GM19452 (cell line): ENCODE measurements around the gene EPPIN.

Source experiments
- ATAC-seq: cut with Tn5 transposase; IDR thresholded peaks from one replicate; pipeline ENCODE4 v1.9.1; 2021; ENCODE audit not compliant: unreplicated experiment

EPPIN gene

GRCh38 chr20:45539382-45539781, 7.8 kb downstream of the EPPIN start, which contains the start of gene WFDC6:
TSS of gene WFDC6 (minus strand) at chr20:45539482. CDS start at chr20:45539407, 75 bp downstream.
- ATAC-seq: no peak

DNA sequence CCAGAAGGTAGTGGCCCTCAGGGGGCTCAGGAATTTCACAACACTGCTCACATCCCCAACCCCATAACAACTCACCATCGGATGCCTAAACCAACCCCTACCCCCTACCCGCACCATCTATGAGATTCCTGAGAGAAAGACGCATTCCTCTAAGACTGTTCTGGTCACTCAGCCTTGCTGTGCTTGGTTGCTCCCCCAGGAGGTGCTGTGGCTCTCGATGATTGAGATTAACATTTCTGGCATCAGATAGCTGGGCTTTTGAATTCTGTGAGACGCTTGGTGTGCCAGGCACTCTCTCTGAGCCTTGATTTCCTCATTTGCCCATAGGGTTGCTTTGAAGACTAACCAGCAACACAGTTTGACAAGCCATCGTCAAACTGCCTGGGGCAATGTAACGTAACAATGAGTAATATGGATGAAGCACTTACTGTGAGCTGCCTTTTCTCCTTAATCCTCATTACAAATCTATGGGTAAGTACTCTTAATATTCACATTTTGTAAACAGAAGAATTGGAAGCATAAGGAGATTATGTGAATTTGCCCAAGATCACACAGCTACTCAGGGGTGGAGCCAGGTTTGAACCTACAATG, 8.9 kb downstream of the EPPIN start:
- no peak for ATAC-seq

DNA sequence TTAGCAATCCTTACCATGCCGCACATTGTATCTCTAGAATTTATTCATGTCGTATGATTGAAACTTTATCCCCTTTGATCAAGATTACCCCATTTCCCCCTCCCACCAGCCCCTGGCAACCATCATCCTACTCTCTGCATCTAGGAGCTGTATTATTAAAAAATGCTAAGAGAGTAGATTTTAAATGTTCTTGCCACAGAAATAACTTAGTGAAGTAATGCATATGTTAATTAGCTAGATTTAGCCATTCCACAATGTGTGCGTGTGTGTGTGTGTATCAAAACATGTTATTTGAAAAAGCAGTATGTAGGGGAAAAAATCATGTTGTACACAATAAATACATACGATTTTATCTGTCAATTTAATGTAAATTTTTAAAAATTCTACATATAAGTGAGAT, 19.9 kb downstream of the EPPIN start:
- ATAC-seq: no peak

- ATAC-seq: no peak
Observed at GRCh38 chr20:45523821-45524220, 23.4 kb downstream of the EPPIN start.

DNA sequence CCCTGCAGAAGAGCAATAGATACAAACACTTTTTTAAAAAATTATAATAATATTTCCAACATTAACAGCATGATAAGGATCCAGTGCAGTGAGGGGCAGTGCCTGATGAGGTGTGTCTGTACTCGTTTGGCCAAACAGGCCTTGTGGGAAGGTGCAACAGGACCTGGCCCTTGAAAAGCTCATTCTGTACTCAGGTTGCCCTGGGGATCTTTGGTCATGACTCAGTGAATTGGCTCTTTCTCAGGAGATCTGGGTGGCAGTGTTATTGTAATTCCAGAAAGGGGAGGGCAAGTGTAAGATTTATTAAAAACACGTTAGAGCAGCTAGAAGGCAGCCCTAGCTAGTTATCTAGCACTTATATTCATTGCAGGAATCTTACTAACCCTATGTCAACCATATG, 28.9 kb downstream of the EPPIN start:
- ATAC-seq: no peak

- no peak for ATAC-seq
Observed at GRCh38 chr20:45515147-45515913, 31.9 kb downstream of the EPPIN start, which contains the start of gene SPINT3. TSS of gene SPINT3 (minus strand) at chr20:45515622. CDS start at chr20:45515608, 14 bp downstream.

DNA sequence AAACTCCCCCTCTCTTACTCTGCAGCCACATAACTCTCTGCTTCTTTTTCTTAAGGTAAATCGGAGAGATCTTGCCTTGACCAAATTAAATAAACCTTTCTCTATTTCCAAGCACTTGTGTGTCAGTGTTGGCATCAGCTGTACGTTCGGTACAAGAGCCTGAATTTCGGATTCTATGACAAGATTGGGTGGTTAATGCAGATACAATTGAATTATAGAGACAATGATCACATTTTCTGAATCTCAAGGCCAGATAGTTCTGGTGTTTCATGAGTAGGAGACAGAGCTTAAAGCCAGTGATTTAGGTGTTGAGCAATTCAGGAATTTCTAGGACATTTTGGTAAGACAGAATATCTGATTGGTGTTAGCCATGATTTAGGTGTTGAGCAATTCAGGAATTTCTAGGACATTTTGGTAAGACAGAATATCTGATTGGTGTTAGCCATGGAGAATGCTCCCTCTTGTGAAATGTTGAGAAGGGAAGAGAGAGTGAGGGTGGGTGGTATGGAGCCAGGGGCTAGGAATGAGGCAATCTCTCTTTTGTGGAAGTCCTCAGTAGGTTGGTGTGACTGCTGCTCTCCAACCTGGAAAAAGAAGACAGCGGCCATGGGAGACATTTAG, 36.8 kb downstream of the EPPIN start:
- no peak for ATAC-seq

DNA sequence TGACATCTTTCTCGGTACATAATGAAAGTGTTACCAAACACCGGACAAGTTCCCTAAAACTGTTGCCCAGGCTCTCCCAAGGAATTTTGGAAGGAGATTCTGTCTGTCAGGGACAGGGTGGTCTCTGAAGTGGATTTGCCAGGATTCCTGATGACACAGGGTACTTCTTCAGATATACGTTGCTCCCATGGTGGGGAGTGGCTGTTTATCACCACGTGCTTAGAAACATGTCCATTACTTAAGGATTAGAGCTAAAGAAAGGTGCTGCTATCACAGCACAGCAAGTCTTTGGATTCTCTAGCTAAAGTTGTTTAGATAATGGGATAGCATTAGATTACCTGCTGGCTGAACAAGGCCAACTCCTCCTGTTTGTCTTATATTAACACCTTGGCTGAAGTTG, 38.1 kb downstream of the EPPIN start:
- ATAC-seq: no peak

DNA sequence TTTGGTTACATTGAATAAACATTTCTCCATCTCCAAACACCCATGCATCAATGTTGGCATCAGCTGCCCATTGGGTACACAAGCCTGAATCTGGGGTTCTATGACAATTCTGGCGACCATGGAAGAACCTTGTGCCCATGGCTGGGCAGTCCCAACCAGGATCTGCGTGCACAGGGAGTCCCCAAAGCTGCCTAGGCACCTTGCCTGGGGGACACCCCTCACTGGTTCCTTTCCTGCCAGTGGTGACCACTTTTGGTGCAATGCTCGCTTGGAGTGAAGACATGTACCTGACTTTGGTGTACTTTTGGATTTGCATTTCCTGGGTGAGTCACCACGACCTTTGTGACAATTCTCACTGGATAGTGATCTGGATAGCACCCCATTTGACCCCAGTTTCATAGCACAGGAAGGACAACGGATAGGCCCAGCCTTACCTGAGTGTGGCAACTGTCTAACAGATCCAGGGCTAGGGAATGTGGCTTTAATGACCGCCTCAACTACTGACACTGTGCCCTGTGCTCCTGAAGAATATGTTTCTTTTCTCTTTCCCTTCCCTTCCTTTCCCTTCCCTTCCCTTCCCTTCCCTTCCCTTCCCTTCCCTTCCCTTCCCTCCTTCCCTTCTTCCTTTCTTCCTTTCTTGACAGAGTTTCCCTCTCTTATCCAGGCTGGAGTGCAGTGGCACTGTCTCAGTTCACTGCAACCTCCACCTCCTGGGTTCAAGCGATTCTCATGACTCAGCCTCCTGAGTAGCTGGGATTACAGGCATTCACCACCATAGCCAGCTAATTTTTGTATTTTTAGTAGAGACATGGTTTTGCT, 38.9 kb downstream of the EPPIN start:
- no peak for ATAC-seq

GRCh38 chr20:45507011-45507820, 40.0 kb downstream of the EPPIN start:
- ATAC-seq: no peak

DNA sequence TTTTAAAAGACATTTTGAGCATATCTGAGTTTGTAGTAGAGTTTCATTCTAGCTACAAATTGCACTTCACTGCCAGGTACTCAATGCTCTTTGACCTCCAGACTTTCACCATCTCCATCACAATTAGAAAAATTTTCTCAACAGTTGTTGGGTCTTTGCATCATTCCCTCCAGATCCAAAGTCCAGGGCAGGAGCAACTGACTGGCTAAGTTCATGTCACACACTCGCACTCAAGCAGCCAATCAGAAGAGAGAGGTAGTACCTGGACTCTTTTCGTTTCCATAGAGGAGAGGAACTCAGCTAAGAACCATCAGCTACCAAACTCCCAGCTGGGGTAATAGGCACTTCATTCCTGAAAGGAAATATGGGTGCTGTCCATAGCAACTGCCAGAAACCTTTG, 40.8 kb downstream of the EPPIN start:
- ATAC-seq: no peak

DNA sequence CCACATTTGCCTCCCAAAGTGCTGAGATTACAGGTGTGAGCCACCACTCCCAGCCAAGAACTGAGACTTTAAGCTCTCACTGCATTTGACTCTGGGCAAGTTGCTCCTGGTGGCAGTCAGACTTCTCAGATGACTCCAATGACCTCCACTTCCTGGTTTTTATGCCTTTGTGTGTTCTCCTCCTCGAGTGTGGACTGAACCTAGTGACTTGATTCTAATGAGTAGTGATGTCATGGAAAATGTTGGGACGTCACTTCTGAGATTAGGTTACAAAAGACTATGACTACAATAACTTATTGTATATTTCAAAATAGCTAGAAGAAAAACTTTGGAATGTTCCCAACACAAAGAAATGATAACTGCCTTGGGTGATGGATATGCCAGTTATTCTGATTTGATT, 43.8 kb downstream of the EPPIN start:
- ATAC-seq: no peak

- no peak for ATAC-seq
Observed at GRCh38 chr20:45502561-45502960, 44.6 kb downstream of the EPPIN start.

DNA sequence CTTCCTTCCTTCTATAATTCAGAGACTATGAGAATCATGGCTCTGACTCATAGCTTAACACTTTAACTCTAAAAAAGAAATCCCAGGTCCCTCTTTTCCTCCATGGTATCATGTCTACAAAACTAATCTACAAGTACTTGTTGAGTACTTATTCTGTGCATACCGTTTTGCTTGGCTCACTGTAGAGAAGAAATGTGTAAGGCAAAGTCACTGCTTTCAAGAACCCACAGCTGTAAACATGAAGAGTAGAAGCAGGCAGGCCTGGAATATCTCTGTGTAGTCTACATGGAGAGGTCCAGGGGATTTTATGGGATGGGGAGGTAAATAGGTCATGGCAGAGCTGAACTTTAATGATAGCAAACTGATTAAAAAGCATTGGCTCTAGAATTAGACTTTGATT, 45.6 kb downstream of the EPPIN start:
- no peak for ATAC-seq

GRCh38 chr20:45500022-45500421, 47.2 kb downstream of the EPPIN start:
- no peak for ATAC-seq

DNA sequence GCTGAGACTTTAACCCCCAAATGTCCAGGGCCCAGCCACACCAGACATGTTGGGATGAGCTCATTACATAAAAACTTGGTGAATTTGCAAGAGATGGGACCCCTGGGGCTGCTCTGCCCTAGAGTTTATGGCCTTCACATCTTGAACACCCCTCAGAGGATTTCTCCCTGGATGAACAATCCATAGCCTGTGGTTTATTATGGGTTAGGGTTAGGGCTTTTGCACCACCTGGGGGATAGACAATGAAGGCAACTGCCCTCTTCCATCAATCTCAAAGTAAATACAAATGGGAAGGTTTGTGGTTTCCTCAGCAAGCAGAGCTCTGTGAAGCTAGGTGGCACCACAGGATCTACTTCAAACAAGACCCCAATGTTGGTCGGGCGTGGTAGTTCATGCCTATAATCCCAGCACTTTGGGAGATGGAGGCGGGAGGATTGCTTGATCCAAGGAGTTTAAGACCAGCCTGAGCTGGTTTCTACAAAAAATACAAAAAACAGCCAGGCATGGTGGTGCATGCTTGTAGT, 49.2 kb downstream of the EPPIN start:
- ATAC-seq: no peak

DNA sequence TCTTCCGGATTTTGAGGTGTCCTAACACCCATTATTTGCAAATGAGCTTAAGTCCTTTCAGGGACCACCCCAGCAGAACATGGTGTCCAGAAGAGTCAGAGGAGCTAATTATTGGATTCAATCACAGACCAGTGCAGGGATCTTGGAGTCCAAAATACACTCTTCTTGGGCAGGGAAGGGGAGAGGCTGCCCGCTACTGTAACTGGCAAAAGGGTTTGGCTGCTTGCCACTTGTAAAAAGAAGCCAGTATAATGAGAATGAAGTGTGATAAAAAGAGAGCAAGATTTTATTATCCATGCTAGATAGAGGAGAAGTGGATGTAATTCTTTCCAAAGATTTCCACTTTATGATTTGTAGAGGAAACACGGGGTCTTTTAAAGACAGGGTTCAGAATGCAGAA, 51.0 kb downstream of the EPPIN start:
- no peak for ATAC-seq

DNA sequence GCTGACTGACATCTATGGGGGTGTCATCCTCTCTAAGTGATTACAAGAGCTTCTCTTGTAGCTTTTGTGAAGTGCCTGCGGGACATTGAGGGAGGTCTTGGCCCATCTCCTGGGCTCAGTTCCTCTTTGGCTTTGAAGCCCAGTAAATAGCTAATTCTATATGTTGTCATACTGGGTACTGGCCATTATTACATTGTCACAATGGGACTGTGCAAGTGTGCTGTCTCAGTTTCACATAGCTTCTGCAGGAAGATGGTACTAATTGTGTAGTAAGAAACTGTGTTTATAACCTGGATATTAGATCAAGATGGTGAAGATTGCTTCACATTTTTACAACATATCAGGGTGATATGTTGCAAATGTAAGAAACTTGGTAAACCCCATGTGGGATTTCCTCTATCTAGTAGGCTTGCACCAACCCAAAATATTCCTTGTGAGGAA, 51.7 kb downstream of the EPPIN start:
- ATAC-seq: no peak
